GM12878 (cell line): ENCODE data around the gene MYO19. TPM values are rescaled to one million over a fixed set of nuclear protein-coding genes. Genes with fewer than 3 reads are reported as not detected.

ENCODE experiments used
- ATAC-seq: fragments of 200-7000 bp; cut with Tn5 transposase; 3 replicates; pipeline ENCODE4 v1.9.1; 2020; ENCODE audit warnings: mild to moderate bottlenecking, moderate library complexity
- BruUV-seq: library from RNA; stranded (reverse); fragments of 400-500 nt; replicated peaks from 2 replicates; lab custom pipeline; 2021; lab: Mats Ljungman, UMichigan
- CTCF ChIA-PET: fragments of 300-600 bp; sonication (Branson Sonifier 250); formaldehyde crosslinking; extraction: SDS; loops from one replicate; lab custom pipeline; 2021; ENCODE audit warnings: inconsistent platforms; lab: Yijun Ruan, JAX
- POLR2A ChIA-PET: fragments of 350-600 bp; formaldehyde crosslinking; extraction: SDS; loops from one replicate; lab custom pipeline; 2021; ENCODE audit warnings: inconsistent platforms; lab: Charles Lee
- RAD21 ChIA-PET: fragments of 300-600 bp; sonication (Branson Sonifier 250); formaldehyde crosslinking; loops from one replicate; lab custom pipeline; 2023; ENCODE audit warnings: antibody characterized with exemption; ENCODE audit not compliant: unreplicated experiment; lab: Charles Lee
- SMC1A ChIA-PET: fragments of 300-600 bp; sonication (Branson Sonifier 250); formaldehyde crosslinking; loops from one replicate; lab custom pipeline; 2023; ENCODE audit not compliant: unreplicated experiment, uncharacterized antibody; lab: Charles Lee
- DNase-seq: peaks from one replicate; pipeline ENCODE4 v3.0.0-alpha.2; 2011; ENCODE audit warnings: low read depth, low spot score
- FAIRE-seq: peaks from 3 replicates; lab custom pipeline; 2011; peaks lifted over from hg19 to GRCh38; lab: Jason Lieb, UNC
- H2AFZ ChIP-seq: 2 replicates; pipeline ENCODE4 v1.6.0; 2011; ENCODE audit warnings: low read depth, low read length, control low read depth; ENCODE audit not compliant: control insufficient read depth
- H3K27ac ChIP-seq: 2 replicates; pipeline ENCODE4 v1.5.1; 2011; ENCODE audit warnings: control low read depth; ENCODE audit not compliant: control insufficient read depth, insufficient read depth
- H3K27me3 ChIP-seq, 2 experiments: replicated peaks in 1 of 2; 2 replicates each; pipeline versions ENCODE4 v1.6.0 to v1.6.1; 2011; ENCODE audit warnings: low read length in 1 of 2; ENCODE audit not compliant: control insufficient read depth in 2 of 2, insufficient read depth in 2 of 2
- H3K36me3 ChIP-seq, 2 experiments: 2 replicates each; pipeline ENCODE4 v1.5.1; 2011; ENCODE audit warnings: low read length in 1 of 2; ENCODE audit not compliant: control insufficient read depth in 2 of 2, insufficient read depth in 2 of 2
- H3K4me1 ChIP-seq: 2 replicates; pipeline ENCODE4 v1.6.1; 2011; ENCODE audit warnings: mild to moderate bottlenecking, low read length, moderate library complexity, mixed read lengths; ENCODE audit not compliant: control insufficient read depth, insufficient read depth
- H3K4me2 ChIP-seq: 2 replicates; pipeline ENCODE4 v1.6.0; 2011; ENCODE audit warnings: control low read depth; ENCODE audit not compliant: control insufficient read depth, insufficient read depth
- H3K4me3 ChIP-seq: fragments of 200-600 bp; sonication (generic); 2 replicates; pipeline ENCODE4 v1.5.1; 2016
- H3K79me2 ChIP-seq: 2 replicates; pipeline ENCODE4 v1.6.0; 2011; ENCODE audit warnings: low read length; ENCODE audit not compliant: control insufficient read depth, insufficient read depth
- H3K9ac ChIP-seq: 2 replicates; pipeline ENCODE4 v1.8.0; 2011; ENCODE audit warnings: low read length, control low read depth, mixed read lengths; ENCODE audit not compliant: control insufficient read depth, insufficient read depth
- H3K9me3 ChIP-seq: replicated peaks from 3 replicates; pipeline ENCODE4 v1.5.1; 2011; ENCODE audit warnings: mild to moderate bottlenecking, low read length; ENCODE audit not compliant: control insufficient read depth, insufficient read depth
- H4K20me1 ChIP-seq: 2 replicates; pipeline ENCODE4 v1.6.0; 2011; ENCODE audit not compliant: control insufficient read depth, insufficient read depth
- BACH1 ChIP-seq: fragments of 450-650 bp; IDR thresholded peaks from 2 replicates; pipeline ENCODE4 v1.6.1; 2017; ENCODE audit warnings: mild to moderate bottlenecking, borderline replicate concordance
- BHLHE40 ChIP-seq, 2 experiments: fragments of 450-650 bp in 1 of 2; IDR thresholded peaks; 2 replicates each; pipeline ENCODE4 v1.6.1; 2011 to 2017; ENCODE audit warnings: low read depth in 2 of 2, borderline replicate concordance in 1 of 2, improper control_type of control experiment in 1 of 2, low read length in 1 of 2, mild to moderate bottlenecking in 1 of 2
- CREB1 ChIP-seq: IDR thresholded peaks from 2 replicates; pipeline ENCODE4 v1.6.1; 2012; ENCODE audit warnings: low read depth, mild to moderate bottlenecking, inconsistent platforms
- CREM ChIP-seq: IDR thresholded peaks from 2 replicates; pipeline ENCODE4 v1.6.1; 2014; ENCODE audit warnings: antibody characterized with exemption, low read depth
- GATAD2B ChIP-seq: fragments of 450-650 bp; conservative IDR thresholded peaks from 2 replicates; pipeline ENCODE4 v1.6.1; 2017; ENCODE audit warnings: low read depth, mild to moderate bottlenecking, moderate library complexity
- NBN ChIP-seq: fragments of 450-650 bp; IDR thresholded peaks from 2 replicates; pipeline ENCODE4 v1.6.1; 2016
- RAD21 ChIP-seq: IDR thresholded peaks from 2 replicates; pipeline ENCODE4 v1.6.1; 2011; ENCODE audit warnings: mild to moderate bottlenecking, low read depth, low read length, moderate library complexity; ENCODE audit not compliant: insufficient read depth
- RB1 ChIP-seq: fragments of 450-650 bp; formaldehyde crosslinking; IDR thresholded peaks from 2 replicates; pipeline ENCODE4 v1.6.1; 2017; ENCODE audit warnings: mild to moderate bottlenecking, borderline replicate concordance
- SP1 ChIP-seq: IDR thresholded peaks from one replicate; pipeline ENCODE4 v1.6.1; 2011; ENCODE audit warnings: low read depth, low read length
- TBL1XR1 ChIP-seq: IDR thresholded peaks from 2 replicates; pipeline ENCODE4 v1.6.1; 2012; ENCODE audit warnings: low read depth, low read length, improper control_type of control experiment
- YY1 ChIP-seq: IDR thresholded peaks from 2 replicates; pipeline ENCODE4 v1.6.1; 2011; ENCODE audit warnings: low read depth, mild to moderate bottlenecking, low read length
- ZNF687 ChIP-seq: fragments of 450-650 bp; IDR thresholded peaks from 2 replicates; pipeline ENCODE4 v1.6.1; 2017; ENCODE audit warnings: mild to moderate bottlenecking, moderate library complexity
- WGBS: methylation state at CpG from one replicate; pipeline ENCODE4 v1.1.6; 2016; ENCODE audit warnings: low lambda C conversion rate; ENCODE audit not compliant: insufficient replicate concordance, insufficient coverage; ENCODE audit errors: missing lambda C conversion rate; 5-methylcytosine and 5-hydroxymethylcytosine counted together
- in situ Hi-C: fragments of 300-500 bp; cut with MboI; formaldehyde crosslinking; loops from 9 replicates; pipeline ENCODE4 v1.14.3; 2018; ENCODE audit warnings: mixed read lengths
- intact Hi-C: fragments of 100-400 bp; cut with micrococcal nuclease; formaldehyde crosslinking; loops from one replicate; pipeline ENCODE4 v1.14.2; 2022; ENCODE audit not compliant: unreplicated experiment
- polyA plus RNA-seq, 11 experiments: library from polyadenylated mRNA; depleted of rRNA in 4 of 11; unstranded in 6 of 11; stranded (reverse) in 5 of 11; fragments of >200 nt; fragmentation: Nextera tagmentation in 4 of 11; fragmentation: Illumina TruSeq in 1 of 11; extraction: Ambion mirVana in 4 of 11; extraction: Trizol in 1 of 11; gene quantifications; 1 replicate in 1 of 11; 2 replicates in 10 of 11; pipeline versions ENCODE4 v1.2.1 to v1.2.3, GENCODE V29; 2011 to 2016; ENCODE audit warnings: inconsistent platforms in 2 of 11, missing spikeins in 2 of 11, low read depth in 1 of 11
- total RNA-seq, 4 experiments: library from RNA; depleted of rRNA in 3 of 4; stranded (reverse); fragments of >200 nt in 3 of 4; fragmentation: Illumina TruSeq in 1 of 4; extraction: Trizol in 1 of 4; gene quantifications; 2 replicates each; pipeline versions ENCODE4 v1.2.1 to v1.2.3, GENCODE V29; 2013 to 2021
- TF ChIP-seq, protein P1 (sequence below): IDR thresholded peaks from 2 replicates; pipeline ENCODE4 v1.6.1; 2012; ENCODE audit warnings: low read depth, low read length, improper control_type of control experiment
- TF ChIP-seq, protein P2 (sequence below), 3 experiments: IDR thresholded peaks in 2 of 3; conservative IDR thresholded peaks in 1 of 3; 2 replicates each; pipeline ENCODE4 v1.5.1; 2011; ENCODE audit warnings: low read depth in 3 of 3, low read length in 3 of 3, mild to moderate bottlenecking in 3 of 3, control low read depth in 2 of 3, moderate library complexity in 2 of 3, inconsistent platforms in 1 of 3, mixed read lengths in 1 of 3; ENCODE audit not compliant: control insufficient read depth in 2 of 3, insufficient read depth in 1 of 3; ENCODE audit errors: extremely low read depth in 1 of 3

The MYO19 gene
- total and polyA plus RNA-seq, 10 of the 15 experiments (the other 5 are each of a cell fraction or from before 2014, with no cell fraction given) = 11.4 to 103 (median 67.1) TPM

GRCh38 chr17:36482611-36483504 lies 51.8 kb downstream of the MYO19 start:
- H3K4me1 ChIP-seq = peaks cover 9% of the 10 kb centered on the region
- RAD21 ChIA-PET = interaction anchor here (1.0 to 1.7 kb wide), 6 partner anchors 393 to 536 kb away, joined by 3 to 13 read pairs (median 4); partner anchors contain the start of gene CCL3
- FAIRE-seq (no peak), ATAC-seq (peak; percentile 76), DNase-seq (peak; percentile 9)
- peak overlapping the region; percentile 82 for H3K4me2 ChIP-seq
- H3K36me3 ChIP-seq = no peaks in the 10 kb centered on the region
- H3K9me3 ChIP-seq = no peaks in the 10 kb centered on the region
- peaks cover 9% of the 10 kb centered on the region for H3K79me2 ChIP-seq
- H3K27ac ChIP-seq = no peak overlapping the region
- CTCF ChIA-PET = interaction anchor here (0.6 to 3.9 kb wide), 17 partner anchors 8 to 718 kb away, joined by 3 to 27 read pairs (median 3); partner anchors contain the start of genes CCL16, MYO19 and PIGW
- SMC1A ChIA-PET = interaction anchor here (1.1 to 1.5 kb wide), 4 partner anchors 506 to 535 kb away, joined by 3 to 7 read pairs (median 4); no protein-coding TSS in a partner anchor
- 31% methylated on average over 73 of the region's 79 CpGs for WGBS
- in situ Hi-C loops = loop anchor here (25.0 kb wide), 1 partner anchor 346 kb away; no protein-coding TSS in a partner anchor
- no peak overlapping the region for H3K4me3 ChIP-seq
- no peak overlapping the region; the same call in 1 of the 2 replicates for H3K9ac ChIP-seq
- BruUV-seq = no TSS peak
- POLR2A ChIA-PET = no interaction called here
- H4K20me1 ChIP-seq = no peaks in the 10 kb centered on the region
- peak overlapping the region; percentile 69 for H2AFZ ChIP-seq
- peaks cover 0 to 4% of the 10 kb centered on the region in 2 experiments; a peak in 1 of 4 replicates for H3K27me3 ChIP-seq
- intact Hi-C loops = loop anchor here (1.0 to 10.0 kb wide), 3 partner anchors 338 to 526 kb away; no protein-coding TSS in a partner anchor
- TF ChIP-seq, protein P1, sequence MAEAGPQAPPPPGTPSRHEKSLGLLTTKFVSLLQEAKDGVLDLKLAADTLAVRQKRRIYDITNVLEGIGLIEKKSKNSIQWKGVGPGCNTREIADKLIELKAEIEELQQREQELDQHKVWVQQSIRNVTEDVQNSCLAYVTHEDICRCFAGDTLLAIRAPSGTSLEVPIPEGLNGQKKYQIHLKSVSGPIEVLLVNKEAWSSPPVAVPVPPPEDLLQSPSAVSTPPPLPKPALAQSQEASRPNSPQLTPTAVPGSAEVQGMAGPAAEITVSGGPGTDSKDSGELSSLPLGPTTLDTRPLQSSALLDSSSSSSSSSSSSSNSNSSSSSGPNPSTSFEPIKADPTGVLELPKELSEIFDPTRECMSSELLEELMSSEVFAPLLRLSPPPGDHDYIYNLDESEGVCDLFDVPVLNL = peak; percentile 62
- TF ChIP-seq GATAD2B = peak; percentile 80; the same call in 1 of the 2 replicates
- TF ChIP-seq RB1 = peak; percentile 97; the same call in 1 of the 2 replicates
- TF ChIP-seq CREB1 = peak; percentile 48; the same call in 1 of the 2 replicates
- peak; percentile 19 for TF ChIP-seq SP1
- TF ChIP-seq, protein P2, sequence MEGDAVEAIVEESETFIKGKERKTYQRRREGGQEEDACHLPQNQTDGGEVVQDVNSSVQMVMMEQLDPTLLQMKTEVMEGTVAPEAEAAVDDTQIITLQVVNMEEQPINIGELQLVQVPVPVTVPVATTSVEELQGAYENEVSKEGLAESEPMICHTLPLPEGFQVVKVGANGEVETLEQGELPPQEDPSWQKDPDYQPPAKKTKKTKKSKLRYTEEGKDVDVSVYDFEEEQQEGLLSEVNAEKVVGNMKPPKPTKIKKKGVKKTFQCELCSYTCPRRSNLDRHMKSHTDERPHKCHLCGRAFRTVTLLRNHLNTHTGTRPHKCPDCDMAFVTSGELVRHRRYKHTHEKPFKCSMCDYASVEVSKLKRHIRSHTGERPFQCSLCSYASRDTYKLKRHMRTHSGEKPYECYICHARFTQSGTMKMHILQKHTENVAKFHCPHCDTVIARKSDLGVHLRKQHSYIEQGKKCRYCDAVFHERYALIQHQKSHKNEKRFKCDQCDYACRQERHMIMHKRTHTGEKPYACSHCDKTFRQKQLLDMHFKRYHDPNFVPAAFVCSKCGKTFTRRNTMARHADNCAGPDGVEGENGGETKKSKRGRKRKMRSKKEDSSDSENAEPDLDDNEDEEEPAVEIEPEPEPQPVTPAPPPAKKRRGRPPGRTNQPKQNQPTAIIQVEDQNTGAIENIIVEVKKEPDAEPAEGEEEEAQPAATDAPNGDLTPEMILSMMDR (IDR thresholded peaks at IDR 0.05 in 2 of 3, conservative IDR thresholded peaks at IDR 0.05 in 1 of 3; ENCODE audit: control insufficient read depth in 2 of 3, extremely low read depth in 1 of 3, insufficient read depth in 1 of 3, low read depth in 3 of 3, low read length in 3 of 3) = peak; percentile 86 to 91 (median 89)
- peak; percentile 41; the same call in 1 of the 2 replicates for TF ChIP-seq BACH1
- TF ChIP-seq YY1 = peak; percentile 69
- no peak for TF ChIP-seq TBL1XR1
- no peak for TF ChIP-seq CREM
- TF ChIP-seq BHLHE40 (IDR thresholded peaks at IDR 0.05; ENCODE audit: borderline replicate concordance in 1 of 2, low read depth in 2 of 2, low read length in 1 of 2) = peak; percentile 69 to 88
- TF ChIP-seq RAD21 = peak; percentile 82
- no peak for TF ChIP-seq NBN
- peak; percentile 56 for TF ChIP-seq ZNF687
